ENCODE measurements around the gene THPO. TPM values are rescaled to one million over a fixed set of nuclear protein-coding genes. Genes with fewer than 3 reads are reported as not detected.

The THPO gene
- total RNA-seq, 1 donor from 2014 or later, result not detected

- H3K4me1 Mint-ChIP-seq, result peaks cover 2% of the 10 kb centered on the region
- no peaks in the 10 kb centered on the region for H3K36me3 Mint-ChIP-seq (ENCODE audit: low read depth)
- peak; percentile 72 for DNase-seq
- intact Hi-C loops (cut with micrococcal nuclease), result no loop called here
- H3K27me3 Mint-ChIP-seq, result peaks cover 64% of the 10 kb centered on the region
- no peaks in the 10 kb centered on the region for H3K9me3 Mint-ChIP-seq
- H3K4me3 Mint-ChIP-seq, result no peak overlapping the region
- H3K27ac Mint-ChIP-seq, result no peak overlapping the region
These were observed 2.2 kb upstream of the THPO start for GRCh38 chr3:184380185-184380626.

- H3K27ac Mint-ChIP-seq, result no peak within 1 kb of the TSS
- H3K27me3 Mint-ChIP-seq, result peaks cover 67% of the 10 kb centered on the region
- H3K36me3 Mint-ChIP-seq (ENCODE audit: low read depth), result no peaks in the 10 kb centered on the region
- no peaks in the 10 kb centered on the region for H3K9me3 Mint-ChIP-seq
- intact Hi-C loops (cut with micrococcal nuclease), result no loop called here
- peak within 1 kb of the TSS; percentile 69 for H3K4me3 Mint-ChIP-seq
- DNase-seq, result no peak
- peaks cover 2% of the 10 kb centered on the region for H3K4me1 Mint-ChIP-seq
These were observed 1.6 kb upstream of the THPO start, which contains the start of gene CHRD for GRCh38 chr3:184379358-184380184. CHRD (plus strand) TSS chr3:184380054; CDS start chr3:184380319, 265 bp downstream.

DNA sequence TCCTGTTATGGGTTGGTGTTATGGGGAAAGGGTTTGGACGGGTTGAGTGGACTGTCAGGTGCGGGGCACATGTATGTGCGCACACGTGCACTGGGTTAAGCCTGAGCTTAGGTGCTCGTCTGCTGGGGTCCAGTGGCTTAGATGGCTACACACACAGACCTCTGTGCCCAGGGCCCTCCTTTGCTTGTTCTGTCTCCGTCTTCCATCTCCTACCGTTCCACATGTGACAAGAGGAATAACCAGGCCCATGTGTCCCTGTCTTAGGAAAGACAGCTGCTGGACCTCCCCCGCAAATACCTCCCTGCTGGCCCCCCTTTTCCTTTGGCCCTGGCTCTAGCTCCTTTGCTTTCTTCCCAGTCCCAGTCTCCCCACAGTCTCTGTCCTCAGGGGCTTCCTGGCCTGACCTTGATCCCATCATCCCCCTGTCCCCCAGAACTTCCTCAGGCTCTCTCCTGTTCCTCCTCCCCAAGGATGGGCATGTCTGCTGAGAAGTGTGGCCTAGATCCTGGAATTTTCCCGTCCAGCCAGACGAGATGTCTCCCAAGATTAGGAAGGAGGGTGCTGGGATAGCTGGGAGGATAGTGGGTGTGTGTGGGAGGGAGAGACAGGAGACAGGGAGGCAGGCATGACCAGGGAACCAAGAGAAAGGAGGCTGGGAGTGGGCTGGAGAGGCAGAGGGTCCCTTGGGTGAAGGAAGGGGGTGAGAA is 797 bp upstream of the THPO start:
- peak overlapping the region; percentile 69 for H3K4me3 Mint-ChIP-seq
- no peaks in the 10 kb centered on the region for H3K36me3 Mint-ChIP-seq (ENCODE audit: low read depth)
- H3K9me3 Mint-ChIP-seq, result no peaks in the 10 kb centered on the region
- H3K4me1 Mint-ChIP-seq, result peaks cover 2% of the 10 kb centered on the region
- H3K27me3 Mint-ChIP-seq, result peaks cover 66% of the 10 kb centered on the region
- no peak for DNase-seq
- no peak overlapping the region for H3K27ac Mint-ChIP-seq
- intact Hi-C loops (cut with micrococcal nuclease), result no loop called here

DNA sequence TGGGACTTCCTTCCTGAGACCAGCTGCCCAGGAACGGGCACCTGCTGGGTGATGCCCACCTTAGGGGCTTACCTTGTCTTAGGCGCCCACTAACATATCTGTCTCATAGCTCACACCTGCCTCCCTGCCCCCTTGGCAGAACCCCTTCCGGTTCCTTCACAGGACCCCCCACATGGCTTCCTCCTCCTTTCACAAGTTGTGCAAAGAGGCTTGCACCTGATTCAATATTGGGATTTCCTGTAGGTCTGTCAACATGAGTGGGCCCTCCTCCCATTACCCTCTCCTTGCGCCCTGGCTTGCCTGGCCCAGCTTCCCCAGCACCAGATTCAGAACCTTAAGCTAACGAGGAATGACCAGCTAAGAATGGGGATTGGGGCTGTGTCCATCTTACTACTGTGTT is 633 bp downstream of the THPO start:
- Mint-ChIP-seq H3K4me1 (peaks cover 4% of the 10 kb centered on the region), H3K9me3 (no peaks in the 10 kb centered on the region), H3K27ac (no peak overlapping the region), H3K4me3 (no peak overlapping the region), H3K36me3 (ENCODE audit: low read depth) (no peaks in the 10 kb centered on the region), H3K27me3 (peaks cover 58% of the 10 kb centered on the region)
- intact Hi-C loops (cut with micrococcal nuclease), result no loop called here
- no peak for DNase-seq

- Mint-ChIP-seq H3K27ac (no peak overlapping the region), H3K9me3 (no peaks in the 10 kb centered on the region), H3K36me3 (ENCODE audit: low read depth) (peaks cover 3% of the 10 kb centered on the region), H3K27me3 (peaks cover 46% of the 10 kb centered on the region), H3K4me3 (no peak overlapping the region), H3K4me1 (peaks cover 11% of the 10 kb centered on the region)
- intact Hi-C loops (cut with micrococcal nuclease), result no loop called here
- DNase-seq, result no peak
These were observed 2.1 kb downstream of the THPO start for GRCh38 chr3:184375747-184376461.

DNA sequence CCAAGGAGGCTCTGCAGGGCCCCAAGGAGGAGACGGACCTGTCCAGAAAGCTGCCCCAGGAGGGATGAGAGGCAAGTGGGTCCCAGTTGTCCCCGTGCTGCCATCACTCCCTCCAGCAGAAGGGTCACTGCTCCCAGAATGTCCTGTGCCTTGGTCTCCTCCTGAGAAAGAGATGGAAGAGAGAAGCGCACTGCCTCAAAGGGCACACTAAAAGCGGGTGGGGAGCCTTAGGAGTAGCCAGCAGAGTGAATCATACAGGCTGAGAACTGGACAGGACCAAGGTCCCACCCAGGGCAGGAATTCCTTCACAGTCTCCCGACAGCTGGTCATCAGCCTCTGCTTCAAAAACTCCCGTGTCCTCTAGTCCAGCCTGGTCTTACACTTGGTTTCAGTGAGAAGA is 4.6 kb downstream of the THPO start:
- peaks cover 19% of the 10 kb centered on the region for H3K36me3 Mint-ChIP-seq (ENCODE audit: low read depth)
- DNase-seq, result no peak
- H3K4me1 Mint-ChIP-seq, result peaks cover 12% of the 10 kb centered on the region
- H3K27ac Mint-ChIP-seq, result no peak overlapping the region
- no peak overlapping the region for H3K4me3 Mint-ChIP-seq
- intact Hi-C loops (cut with micrococcal nuclease), result loop anchor here (5.0 kb wide), 2 partner anchors 44 to 94 kb away; no protein-coding TSS in a partner anchor
- H3K9me3 Mint-ChIP-seq, result no peaks in the 10 kb centered on the region
- H3K27me3 Mint-ChIP-seq, result peaks cover 34% of the 10 kb centered on the region

DNA sequence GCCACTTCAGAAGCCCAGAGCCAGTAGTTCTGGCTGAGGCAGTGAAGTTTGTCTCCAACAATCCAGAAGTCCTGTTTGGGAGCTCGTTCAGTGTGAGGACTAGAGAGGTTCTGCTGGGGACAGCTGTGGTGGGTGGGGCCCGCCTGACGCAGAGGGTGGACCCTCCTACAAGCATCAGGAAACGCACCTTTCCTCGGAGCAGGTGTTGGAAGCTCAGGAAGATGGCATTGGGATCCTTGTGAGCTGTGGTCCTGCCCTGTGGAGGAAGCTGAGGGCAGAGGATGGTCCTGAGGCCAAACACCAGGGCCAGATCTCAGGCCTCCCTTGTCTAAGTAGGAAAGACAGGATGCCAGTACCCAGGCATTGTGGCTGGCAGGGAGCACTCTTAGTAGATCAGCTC is 5.1 kb downstream of the THPO start:
- intact Hi-C loops (cut with micrococcal nuclease), result loop anchor here (5.0 kb wide), 2 partner anchors 44 to 94 kb away; no protein-coding TSS in a partner anchor
- H3K9me3 Mint-ChIP-seq, result no peaks in the 10 kb centered on the region
- DNase-seq, result no peak
- H3K4me1 Mint-ChIP-seq, result peaks cover 15% of the 10 kb centered on the region
- peaks cover 30% of the 10 kb centered on the region for H3K27me3 Mint-ChIP-seq
- peaks cover 23% of the 10 kb centered on the region for H3K36me3 Mint-ChIP-seq (ENCODE audit: low read depth)
- no peak overlapping the region for H3K4me3 Mint-ChIP-seq
- H3K27ac Mint-ChIP-seq, result no peak overlapping the region

DNA sequence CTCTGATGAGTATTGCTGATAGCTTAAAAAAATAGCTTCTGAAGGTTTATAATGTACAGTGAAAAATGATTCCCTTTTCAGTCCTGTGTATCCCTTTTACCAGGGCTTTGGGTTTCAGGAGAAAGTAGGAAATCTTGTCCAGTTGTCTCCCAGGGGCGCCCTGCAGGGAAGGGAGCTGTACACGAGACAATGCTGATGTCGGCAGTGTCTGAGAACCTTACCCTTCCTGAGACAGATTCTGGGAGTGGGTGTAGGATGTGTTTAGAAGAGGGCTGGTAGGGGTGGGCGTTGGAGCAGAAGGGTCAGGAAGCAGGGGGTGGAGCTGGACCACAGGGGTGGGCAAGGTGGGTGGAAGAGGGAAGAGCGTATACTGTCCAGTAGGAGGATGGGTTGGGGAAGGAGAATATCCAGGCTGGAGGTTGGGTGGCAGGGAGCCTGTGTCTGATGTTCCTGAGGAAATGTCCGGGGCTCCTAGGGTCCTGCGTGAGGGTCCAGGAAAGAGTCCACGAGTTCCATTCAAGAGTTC is 5.6 kb downstream of the THPO start:
- Mint-ChIP-seq H3K4me3 (no peak overlapping the region), H3K36me3 (ENCODE audit: low read depth) (peaks cover 27% of the 10 kb centered on the region), H3K27me3 (peaks cover 25% of the 10 kb centered on the region), H3K9me3 (no peaks in the 10 kb centered on the region), H3K27ac (no peak overlapping the region), H3K4me1 (peaks cover 18% of the 10 kb centered on the region)
- intact Hi-C loops (cut with micrococcal nuclease), result loop anchor here (5.0 kb wide), 2 partner anchors 45 to 95 kb away; no protein-coding TSS in a partner anchor
- DNase-seq, result no peak

GRCh38 chr3:184371570-184372018 is 6.4 kb downstream of the THPO start:
- DNase-seq, result peak; percentile 89
- H3K9me3 Mint-ChIP-seq, result no peaks in the 10 kb centered on the region
- no peak overlapping the region for H3K27ac Mint-ChIP-seq

DNA sequence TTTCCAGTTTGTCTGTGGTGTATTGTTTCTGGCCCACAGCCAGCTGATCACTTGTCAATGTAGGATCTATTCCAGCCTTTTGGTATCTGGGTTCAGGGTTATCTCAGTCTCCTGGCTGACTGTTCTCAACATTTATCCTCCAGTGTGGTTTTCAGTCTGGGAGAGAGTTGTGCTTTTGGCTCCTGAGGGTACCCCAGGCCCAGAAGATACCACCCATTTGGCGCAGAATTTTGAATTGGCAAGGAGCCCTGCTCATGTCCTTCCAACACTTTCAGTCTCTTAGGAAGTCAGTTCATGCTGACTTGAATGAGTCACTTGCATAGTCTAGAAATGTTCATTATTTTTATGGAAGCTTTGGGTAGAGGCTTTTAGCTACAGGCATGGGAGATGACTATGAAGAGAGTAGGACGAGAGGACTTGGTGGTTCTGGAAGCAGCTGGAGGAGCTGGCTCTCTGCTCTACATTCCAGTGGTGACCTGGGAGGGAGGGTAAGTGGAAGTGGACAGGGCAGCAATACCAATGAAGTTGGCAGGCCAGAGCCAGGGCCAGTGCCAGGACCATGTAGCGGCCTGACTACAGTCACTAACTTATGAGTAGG is 9.3 kb downstream of the THPO start:
- intact Hi-C loops (cut with micrococcal nuclease), result no loop called here
- no peaks in the 10 kb centered on the region for H3K9me3 Mint-ChIP-seq
- no peak for DNase-seq

More at GRCh38 chr3:184371570-184372018, 6.4 kb downstream of the THPO start:
- Mint-ChIP-seq H3K36me3 (ENCODE audit: low read depth) (peaks cover 35% of the 10 kb centered on the region), H3K27me3 (peaks cover 19% of the 10 kb centered on the region), H3K4me3 (no peak overlapping the region), H3K4me1 (peaks cover 20% of the 10 kb centered on the region)
- intact Hi-C loops (cut with micrococcal nuclease), result loop anchor here (1.0 to 5.0 kb wide), 4 partner anchors 46 to 173 kb away; no protein-coding TSS in a partner anchor

DNA sequence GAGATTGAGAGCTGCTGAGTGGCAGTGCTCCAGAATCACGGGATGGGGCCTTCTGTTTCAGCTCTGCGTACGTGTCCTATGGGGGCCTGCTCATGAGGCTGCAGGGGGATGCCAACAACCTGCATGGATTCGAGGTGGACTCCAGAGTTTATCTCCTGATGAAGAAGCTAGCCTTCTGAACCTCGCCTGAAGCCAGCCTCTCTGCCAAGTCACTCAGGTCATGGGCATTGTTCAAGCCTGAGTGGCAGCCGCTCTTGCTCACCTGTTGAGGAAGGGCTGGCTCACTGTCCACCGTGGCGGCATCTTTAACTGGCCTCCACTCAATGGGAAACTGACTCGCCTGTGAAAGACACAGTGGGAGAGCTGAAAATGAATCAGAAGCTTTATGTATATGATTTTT is 9.9 kb downstream of the THPO start:
- no peak overlapping the region for H3K27ac Mint-ChIP-seq
- DNase-seq, result no peak
- no peaks in the 10 kb centered on the region for H3K9me3 Mint-ChIP-seq
- intact Hi-C loops (cut with micrococcal nuclease), result no loop called here
- peaks cover 2% of the 10 kb centered on the region for H3K27me3 Mint-ChIP-seq
- no peak overlapping the region for H3K4me3 Mint-ChIP-seq
- peaks cover 37% of the 10 kb centered on the region for H3K4me1 Mint-ChIP-seq
- peaks cover 58% of the 10 kb centered on the region for H3K36me3 Mint-ChIP-seq (ENCODE audit: low read depth)

More for the DNA sequence above, 9.3 kb downstream of the THPO start:
- Mint-ChIP-seq H3K27me3 (no peaks in the 10 kb centered on the region), H3K4me1 (peaks cover 37% of the 10 kb centered on the region), H3K27ac (no peak overlapping the region), H3K4me3 (no peak overlapping the region), H3K36me3 (ENCODE audit: low read depth) (peaks cover 52% of the 10 kb centered on the region)

DNA sequence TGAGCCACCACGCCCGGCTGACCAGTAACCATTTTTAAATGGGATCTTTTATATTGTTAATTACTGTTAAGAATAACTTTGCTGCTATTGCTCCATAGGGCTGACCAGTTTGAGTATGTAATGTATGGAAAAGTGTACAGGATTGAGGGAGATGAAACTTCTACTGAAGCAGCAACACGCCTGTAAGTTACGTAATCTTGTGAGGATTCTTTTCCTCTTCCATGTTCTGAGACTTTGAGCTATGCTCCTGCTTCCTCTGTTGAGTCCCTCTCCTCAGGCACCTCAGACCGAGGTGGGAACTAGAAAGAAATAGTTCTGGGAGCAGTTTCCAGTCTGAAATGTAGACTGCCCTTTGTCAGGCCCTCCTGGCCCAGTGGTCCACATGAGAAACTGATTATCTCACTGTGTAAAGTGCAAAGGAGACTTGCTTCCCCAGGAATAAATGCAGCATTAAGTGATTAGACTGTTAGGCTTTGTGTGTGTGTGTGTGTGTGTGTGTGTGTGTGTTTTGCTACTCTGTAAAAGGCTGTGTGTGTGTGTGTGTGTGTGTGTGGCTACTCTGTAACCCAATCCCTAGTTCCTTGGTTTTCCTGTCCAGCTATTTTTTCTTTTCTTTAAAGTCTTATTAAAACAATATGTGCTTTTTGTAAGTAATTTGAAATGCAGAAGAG is 11.3 kb downstream of the THPO start:
- Mint-ChIP-seq H3K4me1 (peaks cover 33% of the 10 kb centered on the region), H3K4me3 (no peak overlapping the region), H3K27me3 (peaks cover 2% of the 10 kb centered on the region), H3K36me3 (ENCODE audit: low read depth) (peaks cover 58% of the 10 kb centered on the region), H3K9me3 (no peaks in the 10 kb centered on the region), H3K27ac (peak overlapping the region; percentile 51)
- intact Hi-C loops (cut with micrococcal nuclease), result no loop called here
- no peak for DNase-seq

All from activated CD4-positive, alpha-beta T cell treated with anti-CD3 and anti-CD28 coated beads, Interleukin-2, amount 10 ng/mL, durations not matched to agents 24 days and 14 days (primary cell).